GM06990 (cell line): ENCODE data around the gene TNS3.

Experiments used
- DNase-seq: peaks from one replicate; pipeline ENCODE4 v3.0.0-alpha.2; 2011; ENCODE audit not compliant: insufficient read length; ENCODE audit errors: extremely low read depth
- H3K27me3 ChIP-seq: replicated peaks from 2 replicates; pipeline ENCODE4 v1.6.0; 2011; ENCODE audit warnings: low read length; ENCODE audit not compliant: control insufficient read depth, insufficient read depth
- H3K36me3 ChIP-seq: 2 replicates; pipeline ENCODE4 v1.5.1; 2011; ENCODE audit warnings: low read length; ENCODE audit not compliant: control insufficient read depth, insufficient read depth
- H3K4me3 ChIP-seq: replicated peaks from 2 replicates; pipeline ENCODE4 v1.5.1; 2011; ENCODE audit warnings: low read depth, mild to moderate bottlenecking, control low read depth, low read length
- TF ChIP-seq, protein P1 (sequence below): IDR thresholded peaks from 2 replicates; pipeline ENCODE4 v1.5.1; 2011; ENCODE audit warnings: low read length, control low read depth, mild to moderate bottlenecking, inconsistent platforms; ENCODE audit not compliant: insufficient read depth, poor library complexity, severe bottlenecking

TNS3 gene

DNA sequence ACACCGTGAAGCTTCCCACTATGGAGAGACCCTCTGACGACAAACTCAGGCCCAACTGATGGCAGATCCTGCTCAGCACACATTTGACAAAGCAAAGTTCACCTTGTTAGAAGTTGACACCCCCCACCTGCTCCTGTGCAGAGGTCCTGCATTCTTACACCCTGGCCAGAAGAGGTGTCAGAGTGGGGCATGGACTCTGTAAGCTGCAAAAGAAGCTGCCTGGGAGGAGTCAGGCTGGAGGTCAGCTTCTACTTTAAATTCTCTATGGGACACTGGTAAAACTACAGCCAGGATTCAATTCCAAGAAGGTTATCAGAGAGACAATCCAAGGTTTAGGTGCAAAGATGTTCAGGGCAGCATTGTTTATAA lies 20.0 kb upstream of the TNS3 start:
- Histone ChIP-seq H3K4me3 (no peak overlapping the region), H3K36me3 (no peaks in the 10 kb centered on the region), H3K27me3 (no peaks in the 10 kb centered on the region)
- TF ChIP-seq, protein P1, sequence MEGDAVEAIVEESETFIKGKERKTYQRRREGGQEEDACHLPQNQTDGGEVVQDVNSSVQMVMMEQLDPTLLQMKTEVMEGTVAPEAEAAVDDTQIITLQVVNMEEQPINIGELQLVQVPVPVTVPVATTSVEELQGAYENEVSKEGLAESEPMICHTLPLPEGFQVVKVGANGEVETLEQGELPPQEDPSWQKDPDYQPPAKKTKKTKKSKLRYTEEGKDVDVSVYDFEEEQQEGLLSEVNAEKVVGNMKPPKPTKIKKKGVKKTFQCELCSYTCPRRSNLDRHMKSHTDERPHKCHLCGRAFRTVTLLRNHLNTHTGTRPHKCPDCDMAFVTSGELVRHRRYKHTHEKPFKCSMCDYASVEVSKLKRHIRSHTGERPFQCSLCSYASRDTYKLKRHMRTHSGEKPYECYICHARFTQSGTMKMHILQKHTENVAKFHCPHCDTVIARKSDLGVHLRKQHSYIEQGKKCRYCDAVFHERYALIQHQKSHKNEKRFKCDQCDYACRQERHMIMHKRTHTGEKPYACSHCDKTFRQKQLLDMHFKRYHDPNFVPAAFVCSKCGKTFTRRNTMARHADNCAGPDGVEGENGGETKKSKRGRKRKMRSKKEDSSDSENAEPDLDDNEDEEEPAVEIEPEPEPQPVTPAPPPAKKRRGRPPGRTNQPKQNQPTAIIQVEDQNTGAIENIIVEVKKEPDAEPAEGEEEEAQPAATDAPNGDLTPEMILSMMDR: no peak
- no peak for DNase-seq

DNA sequence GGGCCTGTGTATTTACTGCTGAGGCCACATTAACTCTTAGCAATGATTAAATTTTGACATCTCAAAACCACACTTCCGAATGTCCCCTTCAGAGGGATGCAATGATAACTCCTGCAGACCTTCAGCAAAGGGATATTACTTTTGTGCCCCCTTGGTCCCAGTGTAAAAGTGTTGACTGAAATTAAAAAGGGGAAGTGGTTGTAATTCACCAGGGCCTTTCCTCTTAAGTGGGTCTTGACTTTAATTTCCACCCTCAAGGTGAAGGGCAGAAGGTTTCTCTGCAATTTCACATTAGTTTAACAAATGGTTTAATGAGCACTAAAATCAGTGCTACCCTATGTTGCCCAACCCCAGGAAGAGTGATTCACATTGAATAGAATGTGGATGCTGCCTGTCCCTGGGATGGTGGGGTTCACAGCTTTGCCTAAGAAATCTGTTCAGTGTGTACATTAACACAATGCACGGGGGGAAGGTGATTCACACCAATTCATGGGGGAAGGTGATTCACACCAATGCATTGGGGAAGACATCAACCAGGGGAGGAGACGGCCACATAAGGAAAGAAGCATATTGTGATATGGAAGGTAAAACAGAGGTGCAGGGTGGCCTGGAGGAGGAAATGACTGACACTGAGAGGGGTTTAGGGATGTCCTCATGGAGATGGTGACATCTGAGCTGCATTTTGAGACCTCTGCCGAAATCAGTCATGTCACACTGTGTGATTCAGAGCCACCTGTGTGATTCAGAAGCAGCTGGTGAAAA lies 19.4 kb upstream of the TNS3 start:
- Histone ChIP-seq H3K36me3 (no peaks in the 10 kb centered on the region), H3K4me3 (no peak overlapping the region), H3K27me3 (no peaks in the 10 kb centered on the region)
- no peak for DNase-seq
- TF ChIP-seq, protein P1: no peak

DNA sequence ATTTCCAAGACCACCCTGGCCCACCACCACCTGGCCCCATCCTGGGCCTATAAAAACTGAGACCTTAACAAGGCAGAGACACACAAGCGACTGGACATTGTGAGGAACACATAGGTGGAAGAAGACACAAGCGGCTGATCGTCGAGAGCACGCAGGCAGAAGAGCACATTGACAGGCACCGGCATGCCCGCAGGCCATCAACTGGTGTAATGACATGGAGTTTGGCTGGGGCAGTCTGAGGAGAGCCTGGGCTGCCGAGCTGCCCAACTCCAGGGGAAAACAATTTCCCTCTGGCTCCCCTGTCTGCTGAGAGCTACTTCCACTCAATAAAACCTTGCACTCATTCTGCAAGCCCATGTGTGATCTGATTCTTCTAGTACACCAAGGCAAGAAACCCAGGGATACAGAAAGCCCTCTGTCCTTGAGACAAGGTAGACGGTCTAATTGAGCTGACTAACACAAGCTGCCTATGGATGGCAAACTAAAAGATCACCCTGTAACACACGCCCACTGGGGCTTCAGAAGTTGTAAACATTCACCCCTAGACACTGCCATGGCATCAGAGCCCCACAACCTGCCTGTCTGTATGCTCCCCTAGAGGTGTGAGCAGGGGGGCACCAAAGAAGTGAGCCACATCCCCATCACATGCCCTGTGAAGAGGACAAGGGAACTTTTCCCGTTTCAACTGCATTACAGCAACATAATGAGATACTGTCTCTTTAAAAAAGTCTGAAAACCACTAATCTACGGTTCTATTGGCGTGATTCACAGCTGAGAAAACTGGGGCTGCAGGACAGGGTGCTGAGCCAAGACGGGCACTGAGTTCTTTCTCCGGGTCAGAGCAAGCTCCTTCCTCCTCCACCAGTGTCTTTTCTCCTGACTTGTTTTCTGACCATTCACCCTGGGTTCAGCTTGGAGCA lies 18.5 kb upstream of the TNS3 start:
- no peak overlapping the region for H3K4me3 ChIP-seq
- H3K27me3 ChIP-seq: no peaks in the 10 kb centered on the region
- no peak for DNase-seq

DNA sequence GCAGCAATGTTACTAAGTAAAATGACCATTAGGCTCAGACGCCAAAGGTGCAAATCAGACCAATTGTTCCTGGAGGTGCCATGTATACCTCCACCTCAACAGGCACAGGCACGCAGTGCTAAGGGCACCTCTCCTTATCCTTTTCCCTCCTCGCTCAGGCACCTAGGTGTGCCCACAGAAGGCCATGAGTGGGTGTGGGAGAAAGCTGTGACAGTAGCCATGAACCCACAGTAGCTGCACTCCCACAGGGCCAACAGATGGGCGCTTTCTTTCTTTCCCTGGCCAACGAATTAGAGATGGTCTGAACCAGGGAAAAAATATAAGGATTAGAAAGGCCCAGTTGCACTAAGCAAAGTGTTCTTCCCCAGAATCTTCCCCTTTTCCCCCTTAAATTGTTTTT lies 15.5 kb upstream of the TNS3 start:
- TF ChIP-seq, protein P1: no peak
- Histone ChIP-seq H3K4me3 (no peak overlapping the region), H3K27me3 (no peaks in the 10 kb centered on the region), H3K36me3 (no peaks in the 10 kb centered on the region)
- DNase-seq: no peak

More for the DNA sequence above, 18.5 kb upstream of the TNS3 start:
- no peaks in the 10 kb centered on the region for H3K36me3 ChIP-seq
- TF ChIP-seq, protein P1: no peak

DNA sequence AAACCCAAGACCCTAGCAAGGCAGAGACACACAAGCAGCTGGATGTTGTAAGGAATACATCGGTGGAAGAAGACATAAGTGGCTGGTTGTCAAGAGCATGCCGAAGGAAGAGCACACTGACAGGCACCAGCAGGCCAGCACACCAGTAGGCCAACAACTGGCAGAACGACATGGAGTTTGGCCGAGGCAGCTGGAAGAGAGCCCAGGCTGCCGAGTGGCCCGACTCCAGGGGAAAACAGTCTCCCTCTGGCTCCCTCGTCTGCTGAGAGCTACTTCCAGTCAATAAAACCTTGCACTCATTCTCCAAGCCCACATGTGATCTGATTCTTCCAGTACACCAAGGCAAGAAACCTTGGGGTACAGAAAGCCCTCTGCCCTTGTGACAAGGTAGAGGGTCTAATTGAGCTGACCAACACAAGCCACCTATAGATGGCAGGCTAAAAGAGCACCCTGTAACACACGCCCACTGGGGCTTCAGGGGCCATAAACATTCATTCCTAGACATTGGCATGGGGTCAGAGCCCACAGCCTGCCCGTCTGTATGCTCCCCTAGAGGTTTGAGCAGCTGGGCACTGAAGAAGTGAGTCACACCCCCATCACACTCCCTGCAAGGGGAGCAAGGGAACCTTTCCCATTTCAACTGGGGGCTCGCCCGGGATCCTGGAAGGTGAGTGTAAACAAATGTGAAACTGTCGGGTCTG lies 14.7 kb upstream of the TNS3 start:
- Histone ChIP-seq H3K36me3 (no peaks in the 10 kb centered on the region), H3K4me3 (no peak overlapping the region), H3K27me3 (no peaks in the 10 kb centered on the region)
- DNase-seq: no peak
- TF ChIP-seq, protein P1: no peak
